Gastrocnemius medialis (tissue), 4 donors: Measurements from ENCODE around the gene CHRNA9.

Source experiments
- POLR2A ChIP-seq, 2 donors: fragments of 450-650 bp; IDR thresholded peaks; one replicate each; pipeline ENCODE4 v1.6.1; 2017; ENCODE audit warnings: antibody characterized with exemption in 2 of 2, mild to moderate bottlenecking in 2 of 2, moderate library complexity in 2 of 2
- TF ChIP-seq, protein P1 (sequence below), 5 experiments: fragments of 450-650 bp in 3 of 5; fragments of 200-600 bp in 2 of 5; sonication (generic) in 2 of 5; IDR thresholded peaks in 4 of 5; conservative IDR thresholded peaks in 1 of 5; 1 replicate in 4 of 5; 2 replicates in 1 of 5; pipeline ENCODE4 v1.5.1; 2016 to 2019; ENCODE audit warnings: antibody characterized with exemption in 5 of 5, mild to moderate bottlenecking in 3 of 5, moderate library complexity in 3 of 5

DNA sequence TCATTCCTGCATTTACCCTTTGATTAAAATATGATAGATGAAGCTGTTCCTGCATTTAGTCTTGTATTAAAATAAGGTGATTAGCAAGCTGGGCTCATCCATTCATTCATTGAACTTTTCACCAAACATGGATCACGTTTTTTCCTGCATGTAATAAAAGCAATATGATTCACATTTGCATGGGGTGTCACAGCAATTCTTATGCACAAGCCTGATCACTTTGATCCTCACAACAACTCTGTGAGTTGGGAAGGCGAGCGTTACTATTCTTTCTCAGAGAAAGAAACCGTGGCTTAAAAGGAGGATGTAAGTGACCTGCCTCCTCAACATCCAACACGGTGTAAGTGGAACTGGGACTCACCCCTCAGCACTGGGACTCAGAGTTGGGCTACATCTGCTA, 20.0 kb downstream of the CHRNA9 start:
- TF ChIP-seq, protein P1, sequence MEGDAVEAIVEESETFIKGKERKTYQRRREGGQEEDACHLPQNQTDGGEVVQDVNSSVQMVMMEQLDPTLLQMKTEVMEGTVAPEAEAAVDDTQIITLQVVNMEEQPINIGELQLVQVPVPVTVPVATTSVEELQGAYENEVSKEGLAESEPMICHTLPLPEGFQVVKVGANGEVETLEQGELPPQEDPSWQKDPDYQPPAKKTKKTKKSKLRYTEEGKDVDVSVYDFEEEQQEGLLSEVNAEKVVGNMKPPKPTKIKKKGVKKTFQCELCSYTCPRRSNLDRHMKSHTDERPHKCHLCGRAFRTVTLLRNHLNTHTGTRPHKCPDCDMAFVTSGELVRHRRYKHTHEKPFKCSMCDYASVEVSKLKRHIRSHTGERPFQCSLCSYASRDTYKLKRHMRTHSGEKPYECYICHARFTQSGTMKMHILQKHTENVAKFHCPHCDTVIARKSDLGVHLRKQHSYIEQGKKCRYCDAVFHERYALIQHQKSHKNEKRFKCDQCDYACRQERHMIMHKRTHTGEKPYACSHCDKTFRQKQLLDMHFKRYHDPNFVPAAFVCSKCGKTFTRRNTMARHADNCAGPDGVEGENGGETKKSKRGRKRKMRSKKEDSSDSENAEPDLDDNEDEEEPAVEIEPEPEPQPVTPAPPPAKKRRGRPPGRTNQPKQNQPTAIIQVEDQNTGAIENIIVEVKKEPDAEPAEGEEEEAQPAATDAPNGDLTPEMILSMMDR (IDR thresholded peaks at IDR 0.05 in 4 of 5, conservative IDR thresholded peaks at IDR 0.05 in 1 of 5) = no peak
- TF ChIP-seq POLR2A (IDR thresholded peaks at IDR 0.05) = no peak
